Articular chondrocyte of knee joint (primary cell): Measurements from ENCODE around the gene CDKAL1. TPM values are rescaled to one million over a fixed set of nuclear protein-coding genes. Genes with fewer than 3 reads are reported as not detected.

Experiments
- small RNA-seq: library from RNA; depleted of rRNA; stranded (forward); fragments of <200 nt; gene quantifications from one replicate; pipeline ENCODE3, GENCODE V24; 2012
- total RNA-seq: library from RNA; depleted of rRNA; stranded (reverse); fragments of >200 nt; gene quantifications from 2 replicates; pipeline ENCODE4 v1.2.3, GENCODE V29; 2012

The CDKAL1 gene
- 22.7 and 25.0 TPM in 2 replicates for total RNA-seq

DNA sequence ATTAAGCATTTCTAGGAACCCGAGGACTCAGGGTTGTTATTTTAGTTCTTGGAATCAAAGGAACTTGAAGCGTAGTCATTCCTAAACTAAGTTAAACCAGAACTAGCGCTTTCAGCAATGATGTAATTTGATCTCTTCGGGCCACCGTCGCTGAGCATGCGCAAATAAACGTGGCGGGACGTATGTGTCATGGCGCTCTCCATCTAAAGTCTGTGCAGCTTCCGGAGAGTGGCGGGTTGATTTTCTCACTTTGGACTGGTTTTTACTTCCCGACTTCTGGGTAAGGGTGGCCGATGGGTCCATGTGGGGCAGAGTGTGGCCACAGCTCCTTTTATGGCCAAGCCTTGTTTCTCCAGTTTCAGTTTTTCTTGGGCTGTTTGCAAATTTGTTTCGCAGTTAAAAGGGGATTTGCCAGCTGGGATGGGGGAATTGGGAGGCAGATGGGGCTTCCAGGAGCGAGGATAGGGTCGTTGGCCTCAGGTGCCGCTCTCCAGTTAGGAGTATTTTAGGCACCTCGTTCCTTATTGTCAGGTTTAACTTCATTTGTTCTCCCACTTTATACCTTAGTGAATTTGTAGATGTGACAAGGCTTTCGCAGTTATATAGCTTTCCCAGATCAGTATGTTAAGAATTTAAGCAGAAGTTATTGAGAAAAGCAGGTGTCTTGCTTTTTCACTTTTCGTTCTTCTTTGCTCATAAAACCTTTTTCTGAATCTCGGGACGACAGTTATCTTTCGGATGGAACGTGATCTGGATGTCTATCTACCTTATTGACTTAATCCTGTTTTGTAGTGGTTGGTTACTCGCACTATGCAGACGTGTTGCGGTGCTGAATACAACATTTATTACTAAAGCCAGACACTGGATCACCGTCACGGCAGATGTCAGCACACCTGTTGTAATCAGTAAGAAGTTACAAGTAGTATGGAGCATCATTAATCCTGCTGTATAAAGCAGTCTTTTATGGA is at the start of gene CDKAL1:
TSS of gene CDKAL1 (plus strand) at position 163 of the 968 bp plus-strand sequence. CDS start 11,894 bp downstream, outside the sequence.

Small RNA genes within 50 kb of the gene (small RNA-seq; reads per million reads assigned to genes)
- gene RF00019, result not detected
- not detected for gene RNU6-150P

Other genes starting within 250 kb of the CDKAL1 start
- 7.4 and 9.1 TPM in 2 replicates for gene E2F3, start 132.6 kb upstream of the CDKAL1 start, total RNA-seq